ENCODE data around the gene CACNA1I. TPM values are rescaled to one million over a fixed set of nuclear protein-coding genes. Genes with fewer than 3 reads are reported as not detected.

CACNA1I gene
- total RNA-seq, 1 donor from 2014 or later: 0.10 TPM

GRCh38 chr22:39621826-39622225, 51.3 kb downstream of the CACNA1I start:
- no peak for DNase-seq (ENCODE audit: low spot score)

GRCh38 chr22:39622881-39623367, 52.4 kb downstream of the CACNA1I start:
- DNase-seq (ENCODE audit: low spot score): no peak

GRCh38 chr22:39623603-39624500, 53.3 kb downstream of the CACNA1I start:
- DNase-seq (ENCODE audit: low spot score): no peak

- no peak for DNase-seq (ENCODE audit: low spot score)
Observed at GRCh38 chr22:39624501-39624821, 53.9 kb downstream of the CACNA1I start.

- no peak for DNase-seq (ENCODE audit: low spot score)
Observed at GRCh38 chr22:39625569-39626537, 55.3 kb downstream of the CACNA1I start.

- DNase-seq (ENCODE audit: low spot score): no peak
Observed at GRCh38 chr22:39627208-39627607, 56.7 kb downstream of the CACNA1I start.

- no peak for DNase-seq (ENCODE audit: low spot score)
Observed at GRCh38 chr22:39627865-39628562, 57.5 kb downstream of the CACNA1I start.

GRCh38 chr22:39628563-39629080, 58.1 kb downstream of the CACNA1I start:
- DNase-seq (ENCODE audit: low spot score): no peak

GRCh38 chr22:39629851-39630250, 59.3 kb downstream of the CACNA1I start:
- no peak for DNase-seq (ENCODE audit: low spot score)

GRCh38 chr22:39630721-39631120, 60.2 kb downstream of the CACNA1I start:
- DNase-seq (ENCODE audit: low spot score): no peak

GRCh38 chr22:39631381-39632286, 61.1 kb downstream of the CACNA1I start:
- no peak for DNase-seq (ENCODE audit: low spot score)

GRCh38 chr22:39634530-39635405, 64.2 kb downstream of the CACNA1I start:
- no peak for DNase-seq (ENCODE audit: low spot score)

- no peak for DNase-seq (ENCODE audit: low spot score)
Observed at GRCh38 chr22:39635719-39636118, 65.2 kb downstream of the CACNA1I start.

- no peak for DNase-seq (ENCODE audit: low spot score)
Observed at GRCh38 chr22:39638958-39639357, 68.4 kb downstream of the CACNA1I start.

- DNase-seq (ENCODE audit: low spot score): no peak
Observed at GRCh38 chr22:39641660-39642310, 71.2 kb downstream of the CACNA1I start.

GRCh38 chr22:39643311-39644083, 72.9 kb downstream of the CACNA1I start:
- no peak for DNase-seq (ENCODE audit: low spot score)

- DNase-seq (ENCODE audit: low spot score): no peak
Observed at GRCh38 chr22:39645532-39645931, 75.0 kb downstream of the CACNA1I start.
